HG03460 (cell line): ENCODE measurements around the gene IPP.
"Not testable (repeated sequence)": the region's sequence is repeated elsewhere in the genome, so short reads cannot be mapped to it uniquely, and the experiment has no call there.

Experiments used
- ATAC-seq: cut with Tn5 transposase; IDR thresholded peaks from one replicate; pipeline ENCODE4 v1.9.1; 2021; ENCODE audit not compliant: unreplicated experiment

Gene IPP

DNA sequence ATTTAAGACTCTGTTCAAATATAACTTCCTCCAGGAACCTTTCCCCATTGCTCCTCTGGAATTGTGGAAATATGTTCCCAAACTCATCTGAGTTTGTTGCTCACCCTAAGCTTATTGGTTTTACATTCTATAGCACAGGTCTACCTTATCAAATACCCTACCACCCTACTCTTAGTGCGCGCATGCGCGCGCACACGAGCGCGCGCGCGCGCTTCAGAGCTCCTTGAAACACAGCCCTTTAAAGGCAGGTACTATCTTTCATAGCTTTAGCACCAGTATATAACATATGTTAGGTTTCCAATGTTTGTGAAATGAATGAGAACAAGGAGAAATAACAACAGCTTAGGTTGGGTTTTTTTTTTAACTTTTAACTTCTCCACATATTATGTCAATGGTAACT lies 3.5 kb downstream of the IPP start:
- ATAC-seq, result no peak

DNA sequence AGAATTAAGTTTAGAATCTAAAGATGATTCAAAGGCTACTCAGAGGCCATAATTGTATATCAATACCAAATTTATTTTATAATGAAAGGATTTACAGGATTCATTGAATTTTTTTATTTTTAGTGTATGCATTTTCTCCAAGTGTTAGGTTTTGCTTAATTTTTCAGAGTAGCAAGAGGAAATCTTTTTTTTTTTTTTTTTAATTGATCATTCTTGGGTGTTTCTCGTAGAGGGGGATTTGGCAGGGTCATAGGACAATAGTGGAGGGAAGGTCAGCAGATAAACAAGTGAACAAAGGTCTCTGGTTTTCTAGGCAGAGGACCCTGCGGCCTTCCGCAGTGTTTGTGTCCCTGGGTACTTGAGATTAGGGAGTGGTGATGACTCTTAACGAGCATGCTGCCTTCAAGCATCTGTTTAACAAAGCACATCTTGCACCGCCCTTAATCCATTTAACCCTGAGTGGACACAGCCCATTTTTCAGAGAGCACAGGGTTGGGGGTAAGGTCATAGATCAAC lies 10.8 kb downstream of the IPP start:
- not testable (repeated sequence) for ATAC-seq

DNA sequence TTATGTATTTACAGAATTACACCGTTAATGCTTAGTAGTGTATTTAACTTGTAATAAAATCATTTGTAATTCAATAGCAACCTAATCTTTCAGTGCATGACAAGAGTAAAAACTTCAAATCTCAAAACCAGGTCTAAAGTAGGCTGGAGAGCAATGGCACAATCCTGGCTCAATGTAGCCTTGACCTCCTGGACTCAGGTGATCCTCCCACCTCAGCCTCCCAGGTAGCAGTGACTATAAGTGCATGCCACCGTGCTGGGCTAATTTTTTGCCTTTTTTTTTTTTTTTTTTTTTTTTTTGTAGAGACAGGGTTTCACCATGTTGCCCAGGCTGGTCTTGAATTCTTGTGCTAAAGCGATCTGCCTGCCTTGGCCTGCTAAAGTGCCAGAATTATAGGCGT lies 11.3 kb downstream of the IPP start:
- no peak for ATAC-seq

DNA sequence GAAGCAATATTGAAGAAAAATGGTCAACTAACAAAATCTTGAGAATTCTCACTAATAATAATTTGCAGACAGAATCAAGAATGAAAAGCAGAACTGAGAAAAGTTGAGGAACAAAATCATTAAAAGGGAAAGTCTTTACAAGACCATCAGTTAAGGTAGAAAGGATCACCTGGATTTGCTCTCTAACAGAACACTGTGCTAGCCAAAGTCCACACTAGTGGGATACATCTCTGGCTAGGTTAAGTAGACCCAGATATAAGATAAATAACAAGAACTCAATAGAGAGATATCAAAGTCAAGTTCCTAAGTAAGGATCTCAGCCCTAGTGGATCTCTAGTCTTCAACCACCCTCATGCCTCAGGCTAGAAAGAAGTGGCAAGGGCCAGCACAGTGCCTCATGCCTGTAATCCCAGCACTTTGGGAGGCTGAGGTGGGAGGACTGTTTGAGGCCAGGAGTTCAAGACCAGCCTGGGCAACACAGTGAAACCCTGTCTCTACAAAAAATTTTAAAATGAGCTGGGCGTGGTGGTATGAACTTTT lies 19.6 kb downstream of the IPP start:
- no peak for ATAC-seq

DNA sequence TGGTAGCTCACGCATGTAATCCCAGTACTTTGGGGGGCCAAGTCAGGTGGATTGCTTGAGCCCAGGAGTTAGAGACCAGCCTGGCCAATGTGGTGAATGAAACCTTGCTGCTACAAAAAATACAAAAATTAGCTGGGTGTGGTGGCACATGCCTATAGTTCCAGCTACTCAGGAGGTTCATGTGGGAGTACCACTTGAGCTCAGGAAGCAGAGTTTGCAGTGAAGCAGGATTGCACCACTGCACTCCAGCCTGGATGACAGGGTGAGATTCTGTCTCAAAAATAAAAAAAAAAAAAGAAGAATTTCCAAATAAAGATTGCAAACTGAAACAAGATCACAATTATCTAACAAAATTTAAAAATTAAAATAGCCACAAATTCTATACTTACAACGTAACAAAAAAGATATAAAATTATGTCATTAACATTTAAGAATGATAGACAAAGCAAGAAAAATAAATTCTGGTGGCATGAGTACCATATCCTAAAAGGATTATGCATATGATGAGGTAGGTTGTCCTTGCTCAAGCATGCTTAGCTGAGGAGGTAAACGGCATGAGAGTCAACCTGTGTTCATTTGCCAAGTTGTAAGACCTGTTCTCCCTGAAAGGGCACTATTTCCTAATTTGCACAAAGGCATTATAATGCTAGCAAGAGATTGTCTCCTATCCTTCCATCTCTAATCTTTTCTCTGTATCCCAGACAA lies 20.2 kb downstream of the IPP start:
- no peak for ATAC-seq

DNA sequence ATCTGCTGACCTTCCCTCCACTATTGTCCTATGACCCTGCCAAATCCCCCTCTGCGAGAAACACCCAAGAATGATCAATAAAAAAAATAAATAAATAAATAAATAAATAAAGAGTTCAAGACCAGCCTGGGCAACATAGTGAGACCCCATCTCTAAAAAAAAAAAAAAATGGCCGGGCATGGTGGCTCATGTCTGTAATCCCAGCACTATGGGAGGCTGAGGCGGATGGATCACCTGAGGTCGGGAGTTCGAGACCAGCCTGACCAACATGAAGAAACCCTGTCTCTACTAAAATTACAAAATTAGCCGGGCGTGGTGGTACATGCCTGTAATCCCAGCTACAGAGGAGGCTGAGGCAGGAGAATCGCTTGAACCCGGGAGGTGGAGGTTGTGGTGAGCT lies 24.4 kb downstream of the IPP start:
- ATAC-seq, result not testable (repeated sequence)

DNA sequence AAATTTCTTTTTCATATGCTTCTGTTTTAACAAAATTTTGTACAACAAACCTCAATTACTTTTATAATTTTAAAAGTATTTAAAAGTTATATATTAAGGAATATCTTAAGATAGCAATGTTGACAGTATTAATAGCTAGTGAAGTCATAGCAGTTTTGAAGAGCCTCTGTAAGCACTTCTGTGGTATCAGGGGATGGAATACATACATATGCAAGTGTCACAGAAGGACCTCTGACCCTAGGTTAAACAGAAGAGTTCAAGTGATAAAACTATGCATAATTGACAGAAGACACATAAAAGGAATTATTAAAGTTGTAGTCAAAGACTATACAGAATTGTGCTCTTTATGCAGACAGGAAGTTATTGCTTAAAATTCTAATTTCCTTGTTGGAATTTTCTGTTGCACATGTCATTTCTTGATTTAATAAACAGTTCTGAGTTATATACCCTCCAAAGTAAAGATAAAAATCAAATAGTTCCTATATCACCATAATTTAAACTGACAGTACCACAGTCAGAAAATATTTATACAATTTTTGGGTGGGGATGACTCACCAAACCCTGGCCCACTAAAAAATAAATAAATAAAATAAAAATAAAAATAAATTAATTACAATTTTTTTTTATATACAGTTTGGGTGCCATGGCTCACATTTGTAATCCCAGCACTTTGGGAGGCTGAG lies 27.1 kb downstream of the IPP start:
- no peak for ATAC-seq

GRCh38 chr1:45722809-45723208 lies 27.6 kb downstream of the IPP start:
- no peak for ATAC-seq

DNA sequence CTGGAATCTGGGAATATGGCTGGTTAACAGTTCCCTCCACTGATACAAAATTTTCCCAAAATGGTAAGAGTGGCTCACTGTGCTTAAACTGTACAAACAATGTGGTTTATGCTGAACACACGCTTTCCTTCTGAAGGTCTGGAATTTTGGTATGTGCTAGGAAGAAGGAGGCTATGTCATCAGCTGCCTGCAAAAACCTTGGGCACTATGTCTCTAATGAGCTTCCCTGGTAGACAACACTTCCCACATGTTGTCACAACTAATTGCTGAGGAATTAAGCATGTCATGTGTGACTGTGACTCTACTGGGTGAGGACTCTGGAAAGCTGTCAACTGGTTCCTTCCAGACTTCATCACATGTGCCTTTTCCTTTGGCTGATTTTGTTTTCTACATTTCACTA lies 29.2 kb downstream of the IPP start:
- ATAC-seq, result no peak

DNA sequence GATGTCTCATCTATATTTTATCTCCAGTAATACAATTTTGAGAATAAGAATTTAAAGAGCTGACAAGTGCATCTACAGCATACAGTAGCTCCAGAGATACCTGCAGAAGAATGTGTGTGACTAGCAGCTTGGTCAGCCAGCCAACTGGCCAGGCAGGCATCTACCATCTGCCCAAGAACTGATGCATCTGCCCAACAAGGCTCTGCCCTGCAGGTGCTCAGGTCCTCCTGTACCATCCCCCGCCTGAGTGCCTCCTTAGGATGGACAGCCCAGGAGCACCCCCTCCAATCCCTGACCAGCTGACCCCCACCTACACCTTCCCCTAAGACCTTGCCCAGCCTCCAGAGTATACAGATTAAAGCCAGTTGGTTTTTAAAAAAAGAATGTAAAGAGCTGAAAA lies 32.2 kb downstream of the IPP start:
- no peak for ATAC-seq

DNA sequence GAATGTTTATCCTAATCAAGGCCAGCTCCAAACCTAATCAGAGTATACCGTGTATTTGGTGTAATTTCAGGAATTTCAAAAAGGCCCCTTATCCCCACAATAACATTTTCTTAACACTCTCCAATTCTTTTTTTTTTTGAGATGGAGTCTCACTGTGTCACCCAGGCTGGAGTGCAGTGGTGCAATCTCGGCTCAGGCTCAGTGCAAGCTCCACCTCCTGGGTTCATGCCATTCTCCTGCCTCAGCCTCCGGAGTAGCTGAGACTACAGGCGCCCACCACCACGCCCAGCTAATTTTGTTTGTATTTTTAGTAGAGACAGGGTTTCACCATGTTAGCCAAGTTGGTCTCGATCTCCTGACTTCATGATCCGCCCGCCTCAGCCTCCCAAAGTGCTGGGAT lies 33.1 kb downstream of the IPP start:
- not testable (repeated sequence) for ATAC-seq

GRCh38 chr1:45716700-45717099 lies 33.8 kb downstream of the IPP start:
- no peak for ATAC-seq

DNA sequence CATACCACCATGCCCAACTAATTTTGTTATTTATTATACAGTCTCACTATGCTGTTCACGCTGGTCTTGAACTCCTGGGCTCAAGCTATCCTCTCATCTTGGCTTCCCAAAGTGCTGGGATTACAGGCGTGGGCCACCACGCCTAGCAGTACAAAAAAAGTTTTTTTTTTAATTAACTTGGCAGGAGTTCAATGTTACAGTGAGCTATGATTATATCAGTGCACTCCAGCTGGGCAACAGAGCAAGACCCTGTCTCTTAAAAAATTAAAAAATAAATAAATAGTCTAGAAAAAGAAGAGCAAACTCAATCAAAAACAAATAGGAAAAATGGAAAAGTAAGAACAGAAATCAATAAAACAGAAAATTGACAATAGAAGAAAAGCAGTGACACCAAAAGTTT lies 36.7 kb downstream of the IPP start:
- ATAC-seq, result no peak

GRCh38 chr1:45704637-45705036 lies 45.8 kb downstream of the IPP start:
- no peak for ATAC-seq

DNA sequence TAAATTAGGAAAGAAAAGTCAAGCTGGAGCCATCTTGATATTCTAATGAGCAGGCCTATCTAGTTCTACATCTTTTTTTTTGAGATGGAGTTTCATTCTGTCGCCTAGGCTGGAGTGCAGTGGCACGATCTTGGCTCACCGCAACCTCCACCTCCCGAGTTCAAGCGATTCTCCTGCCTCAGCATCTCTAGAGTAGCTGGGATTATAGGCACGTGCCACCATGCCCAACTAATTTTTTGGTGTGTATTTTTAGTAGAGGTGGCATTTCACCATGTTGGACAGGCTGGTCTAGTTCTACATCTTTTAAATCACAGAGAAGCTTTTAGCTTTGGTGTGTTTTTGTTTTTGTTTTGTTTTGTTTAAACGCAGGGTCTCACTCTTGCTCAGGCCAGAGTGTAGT lies 55.6 kb downstream of the IPP start:
- no peak for ATAC-seq

- ATAC-seq, result not testable (repeated sequence)
Observed at GRCh38 chr1:45693811-45694210, 56.6 kb downstream of the IPP start.

DNA sequence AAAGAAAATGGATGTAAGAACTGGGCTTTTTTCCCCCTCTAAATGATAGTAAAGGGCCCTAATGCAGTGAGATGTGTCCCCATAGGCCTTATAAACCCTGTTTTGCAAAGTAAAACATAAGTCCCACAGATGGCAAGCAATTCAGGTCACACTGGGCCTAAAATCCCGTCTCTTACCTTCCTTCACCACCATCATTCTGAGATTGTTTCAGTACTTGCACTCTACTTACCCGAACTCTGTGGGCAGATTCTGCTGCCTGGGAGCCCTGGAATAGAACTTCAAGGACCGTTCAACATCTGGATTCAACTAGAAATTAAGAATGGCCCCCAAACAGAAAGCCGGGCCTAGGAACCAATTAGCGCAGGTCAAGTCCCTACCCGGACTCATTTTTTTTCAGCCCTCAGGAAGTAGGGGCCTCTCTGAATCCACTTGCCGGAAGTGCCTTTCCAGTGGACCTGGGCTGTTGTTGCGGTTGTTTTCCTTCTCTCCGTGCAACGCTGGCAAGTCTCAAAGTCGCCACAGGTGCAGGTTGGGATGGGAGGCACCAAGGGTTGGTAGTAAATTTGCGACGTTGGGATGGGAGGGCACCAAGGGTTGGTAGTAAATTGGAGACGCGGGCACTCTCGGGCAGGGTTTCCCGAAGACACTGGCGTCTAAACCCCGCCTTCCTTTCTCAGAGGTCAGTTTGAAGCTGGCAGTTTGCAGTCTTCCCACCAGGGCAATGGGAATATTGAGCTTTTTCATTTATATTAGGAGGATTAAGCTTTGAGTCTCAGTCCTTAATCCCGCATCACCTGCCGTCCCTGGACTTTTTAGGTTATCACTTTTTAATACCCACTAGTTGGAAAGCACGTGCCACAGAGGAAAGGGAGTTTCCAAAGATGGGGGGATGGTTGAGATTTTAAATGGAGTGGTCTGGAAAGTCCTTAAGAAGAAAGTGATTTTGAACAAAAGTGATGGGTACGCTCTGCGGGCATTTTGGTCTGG lies 62.4 kb downstream of the IPP start, which contains the start of gene TMEM69:
Gene TMEM69, plus strand, starts transcription at position 428 of the 987 bp plus-strand sequence. CDS start 2,888 bp downstream, outside the sequence.
- no peak for ATAC-seq

GRCh38 chr1:45687014-45687753 lies 63.3 kb downstream of the IPP start:
- peak; percentile 78 for ATAC-seq

- peak; percentile 66 for ATAC-seq
Observed at GRCh38 chr1:45686288-45687013, 64.0 kb downstream of the IPP start, which contains the start of gene GPBP1L1. TSS of gene GPBP1L1 (minus strand) at chr1:45686533. CDS start at chr1:45659087, 27,446 bp downstream.

DNA sequence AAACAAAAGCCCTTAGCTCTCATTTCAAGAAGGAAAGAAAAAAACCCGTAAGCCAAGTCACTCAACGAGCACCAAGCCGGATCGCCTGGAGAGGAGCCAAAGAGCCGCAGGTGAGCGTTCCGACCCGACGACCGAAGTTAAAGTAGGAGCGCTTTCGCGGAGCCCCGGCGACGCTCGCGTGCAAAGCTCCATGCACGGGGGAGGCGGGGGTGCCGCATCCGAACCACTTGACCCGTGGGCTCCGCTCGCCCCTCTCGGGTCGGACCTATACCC lies 64.5 kb downstream of the IPP start:
- peak; percentile 6 for ATAC-seq
